Kidney epithelial cell (primary cell): ENCODE data around the gene UNC5C. TPM values are rescaled to one million over a fixed set of nuclear protein-coding genes. Genes with fewer than 3 reads are reported as not detected.

Experiments used
- DNase-seq: peaks from one replicate; pipeline ENCODE4 v3.0.0-alpha.2; 2010; ENCODE audit warnings: low read depth
- H3K27me3 ChIP-seq: 2 replicates; pipeline ENCODE4 v1.6.0; 2011; ENCODE audit warnings: low read length; ENCODE audit not compliant: control insufficient read depth, insufficient read depth
- H3K36me3 ChIP-seq: 2 replicates; pipeline ENCODE4 v1.5.1; 2011; ENCODE audit warnings: low read length; ENCODE audit not compliant: control insufficient read depth, insufficient read depth
- H3K4me3 ChIP-seq: 2 replicates; pipeline ENCODE4 v1.5.1; 2011; ENCODE audit warnings: low read depth, mild to moderate bottlenecking, control low read depth, low read length
- CTCF ChIP-seq: IDR thresholded peaks from 2 replicates; pipeline ENCODE4 v1.5.1; 2011; ENCODE audit warnings: mild to moderate bottlenecking, moderate library complexity, low read length, control low read depth, inconsistent platforms; ENCODE audit not compliant: insufficient read depth, poor library complexity, severe bottlenecking
- total RNA-seq: library from RNA; depleted of rRNA; stranded (reverse); fragments of >200 nt; gene quantifications from 2 replicates; pipeline ENCODE4 v1.2.3, GENCODE V29; 2015

UNC5C gene
- total RNA-seq, 1 donor from 2014 or later = 2.8 TPM

- DNase-seq = no peak
- no peaks in the 10 kb centered on the region for H3K36me3 ChIP-seq
- no peak for TF ChIP-seq CTCF
- no peaks in the 10 kb centered on the region for H3K27me3 ChIP-seq
- H3K4me3 ChIP-seq = no peak overlapping the region
Measured at GRCh38 chr4:95470622-95471021, 78.2 kb downstream of the UNC5C start.

- no peaks in the 10 kb centered on the region for H3K27me3 ChIP-seq
- H3K4me3 ChIP-seq = no peak overlapping the region
- H3K36me3 ChIP-seq = no peaks in the 10 kb centered on the region
- no peak for DNase-seq
- no peak for TF ChIP-seq CTCF
Measured at GRCh38 chr4:95469617-95470016, 79.2 kb downstream of the UNC5C start.

- TF ChIP-seq CTCF = no peak
- Histone ChIP-seq H3K4me3 (no peak overlapping the region), H3K36me3 (no peaks in the 10 kb centered on the region), H3K27me3 (no peaks in the 10 kb centered on the region)
- no peak for DNase-seq
Measured at GRCh38 chr4:95466791-95467190, 82.0 kb downstream of the UNC5C start.

DNA sequence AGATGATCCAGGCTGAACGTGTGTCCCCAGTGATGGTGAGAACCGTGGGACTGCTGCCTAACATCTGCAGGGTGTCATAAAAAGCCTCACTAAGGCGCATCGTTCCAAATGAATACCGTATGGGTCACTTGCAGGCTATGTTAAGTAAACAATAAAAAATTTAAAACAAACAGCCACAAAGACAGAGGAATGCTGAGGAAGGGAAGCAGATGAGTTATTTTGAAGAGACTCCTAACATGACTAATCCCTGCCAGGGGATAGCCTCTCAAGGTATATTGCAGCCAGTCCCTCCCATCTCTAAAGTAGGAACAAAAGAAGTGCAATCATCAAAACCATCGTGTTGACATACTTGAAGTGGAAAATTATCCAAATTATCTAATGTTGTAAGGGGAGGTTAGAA is 83.8 kb downstream of the UNC5C start:
- Histone ChIP-seq H3K4me3 (no peak overlapping the region), H3K27me3 (no peaks in the 10 kb centered on the region), H3K36me3 (no peaks in the 10 kb centered on the region)
- no peak for TF ChIP-seq CTCF
- no peak for DNase-seq

GRCh38 chr4:95462921-95463320 is 85.9 kb downstream of the UNC5C start:
- TF ChIP-seq CTCF = no peak
- Histone ChIP-seq H3K4me3 (no peak overlapping the region), H3K27me3 (no peaks in the 10 kb centered on the region), H3K36me3 (no peaks in the 10 kb centered on the region)
- DNase-seq = no peak

- no peaks in the 10 kb centered on the region for H3K36me3 ChIP-seq
- TF ChIP-seq CTCF = no peak
- no peak for DNase-seq
- H3K27me3 ChIP-seq = no peaks in the 10 kb centered on the region
- H3K4me3 ChIP-seq = no peak overlapping the region
Measured at GRCh38 chr4:95457353-95457752, 91.4 kb downstream of the UNC5C start.
